Measurements from ENCODE around the gene OTP. TPM values are rescaled to one million over a fixed set of nuclear protein-coding genes. Genes with fewer than 3 reads are reported as not detected.

Gene OTP
- total RNA-seq, 1 experiment from 2014 or later, result 0.05 TPM

GRCh38 chr5:77643654-77644370, 5.3 kb upstream of the OTP start:
- in situ Hi-C loops (cut with HindIII; ENCODE audit: low pct_unique_long_range_greater_than_20kb, low sequenced_read_pairs) (no loop called here), intact Hi-C loops (cut with micrococcal nuclease; ENCODE audit: unreplicated experiment) (no loop called here)
- Histone ChIP-seq H3K27ac (ENCODE audit: low read length) (no peak overlapping the region), H3K36me3 (ENCODE audit: control insufficient read depth, insufficient read depth, low read length) (no peaks in the 10 kb centered on the region), H3K9me3 (ENCODE audit: control insufficient read depth, insufficient read depth, low read depth, low read length) (no peaks in the 10 kb centered on the region), H3K4me1 (ENCODE audit: control insufficient read depth, insufficient read depth, low read length) (no peaks in the 10 kb centered on the region), H3K4me3 (ENCODE audit: low read depth in 2 of 2, low read length in 2 of 2) (no peak overlapping the region), H3K27me3 (ENCODE audit: control insufficient read depth, insufficient read depth, low read length) (peaks cover 19% of the 10 kb centered on the region)
- ATAC-seq, result no peak
- CTCF ChIA-PET, result no interaction called here
- no peak for DNase-seq (ENCODE audit: low read depth, low spot score)
- BruUV-seq (replicated peaks), result no TSS peak
- POLR2A ChIA-PET, result no interaction called here
- TF ChIP-seq TCF7L2 (IDR thresholded peaks at IDR 0.05; ENCODE audit: low read depth, low read length) (no peak), CTCF (IDR thresholded peaks at IDR 0.05) (no peak), POLR2AphosphoS5 (IDR thresholded peaks at IDR 0.05; ENCODE audit: low read depth, low read length) (no peak), SIN3A (IDR thresholded peaks at IDR 0.05; ENCODE audit: borderline replicate concordance, insufficient read depth, low read depth, low read length) (no peak), REST (IDR thresholded peaks at IDR 0.05; ENCODE audit: insufficient read depth in 1 of 2, low read depth in 2 of 2, low read length in 1 of 2) (no peak)

GRCh38 chr5:77642738-77643653, 4.5 kb upstream of the OTP start:
- BruUV-seq (replicated peaks), result no TSS peak
- in situ Hi-C loops (cut with HindIII; ENCODE audit: low pct_unique_long_range_greater_than_20kb, low sequenced_read_pairs), result no loop called here
- peaks cover 19% of the 10 kb centered on the region for H3K27me3 ChIP-seq (ENCODE audit: control insufficient read depth, insufficient read depth, low read length)
- ChIA-PET POLR2A (no interaction called here), CTCF (no interaction called here)
- no peak overlapping the region for H3K27ac ChIP-seq (ENCODE audit: low read length)
- H3K4me3 ChIP-seq (ENCODE audit: low read depth in 2 of 2, low read length in 2 of 2), result no peak overlapping the region
- intact Hi-C loops (cut with micrococcal nuclease; ENCODE audit: unreplicated experiment), result no loop called here
- ATAC-seq (no peak), DNase-seq (ENCODE audit: low read depth, low spot score) (no peak)
- TF ChIP-seq TCF7L2 (IDR thresholded peaks at IDR 0.05; ENCODE audit: low read depth, low read length), result no peak
- no peak for TF ChIP-seq CTCF (IDR thresholded peaks at IDR 0.05)
- no peak for TF ChIP-seq SIN3A (IDR thresholded peaks at IDR 0.05; ENCODE audit: borderline replicate concordance, insufficient read depth, low read depth, low read length)
- no peak for TF ChIP-seq REST (IDR thresholded peaks at IDR 0.05; ENCODE audit: insufficient read depth in 1 of 2, low read depth in 2 of 2, low read length in 1 of 2)
- no peak for TF ChIP-seq POLR2AphosphoS5 (IDR thresholded peaks at IDR 0.05; ENCODE audit: low read depth, low read length)
- H3K9me3 ChIP-seq (ENCODE audit: control insufficient read depth, insufficient read depth, low read depth, low read length), result no peaks in the 10 kb centered on the region
- H3K36me3 ChIP-seq (ENCODE audit: control insufficient read depth, insufficient read depth, low read length), result no peaks in the 10 kb centered on the region
- H3K4me1 ChIP-seq (ENCODE audit: control insufficient read depth, insufficient read depth, low read length), result no peaks in the 10 kb centered on the region
